ENCODE measurements around the gene PREX1.

DNA sequence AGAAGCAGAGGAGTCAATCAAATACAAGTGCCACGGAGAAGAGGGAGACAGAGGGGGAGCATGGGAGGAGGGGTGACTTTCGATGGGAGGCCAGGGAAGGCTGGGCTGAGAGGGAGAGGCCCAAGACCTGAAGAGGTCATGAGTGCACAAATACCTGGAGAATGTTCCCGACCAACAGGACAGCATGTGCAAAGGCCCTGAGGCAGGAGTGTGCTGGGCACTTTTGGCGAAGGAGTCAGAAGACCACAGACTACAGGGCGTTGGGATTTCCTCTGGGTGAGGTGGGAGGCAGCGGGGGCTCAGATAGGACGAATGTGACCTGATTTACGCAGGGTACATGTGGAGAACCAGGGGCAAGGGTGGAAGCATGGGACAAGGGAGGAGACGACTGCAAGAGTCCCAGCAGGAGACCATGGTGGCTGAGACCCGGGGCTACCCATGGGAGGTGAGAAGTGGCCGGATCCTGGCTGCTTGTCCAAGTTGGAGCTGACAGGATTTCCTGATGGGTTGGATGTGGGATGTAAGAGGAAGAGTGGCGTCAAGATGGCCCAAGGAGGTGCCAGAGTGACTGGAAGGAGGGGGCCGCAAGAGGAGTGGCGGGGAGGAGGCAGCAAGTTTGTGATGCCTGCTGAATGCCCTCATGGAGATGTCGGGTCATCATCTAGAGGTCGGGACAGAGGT lies 23.4 kb downstream of the PREX1 start:
- TF ChIP-seq SUZ12 (IDR thresholded peaks at IDR 0.05; ENCODE audit: extremely low read depth, insufficient read depth, insufficient read length) (no peak), ZNF274 (IDR thresholded peaks at IDR 0.05; ENCODE audit: low read depth, low read length) (no peak)

Measured in NT2/D1 (cell line).